OCI-LY1 (cell line): ENCODE results near the gene SNRPD3.
"Not testable (repeated sequence)": the region's sequence is repeated elsewhere in the genome, so short reads cannot be mapped to it uniquely, and the experiment has no call there.

Source experiments
- H2AFZ ChIP-seq: fragments of 200-600 bp; sonication (generic), shearing (Covaris generic); 2 replicates; pipeline ENCODE4 v1.6.0; 2014; ENCODE audit warnings: antibody characterized with exemption, mild to moderate bottlenecking, low read length
- H3F3A ChIP-seq: fragments of 200-600 bp; sonication (generic), shearing (Covaris generic); 2 replicates; pipeline ENCODE4 v1.6.0; 2014; ENCODE audit warnings: mild to moderate bottlenecking, antibody characterized with exemption, low read length, moderate library complexity; ENCODE audit not compliant: insufficient read depth
- H3K27ac ChIP-seq: fragments of 200-600 bp; sonication (generic); 2 replicates; pipeline ENCODE4 v1.5.1; 2014; ENCODE audit warnings: low read length, mixed run types, mild to moderate bottlenecking, low read depth; ENCODE audit not compliant: poor library complexity, severe bottlenecking
- H3K27me3 ChIP-seq: fragments of 200-600 bp; sonication (generic); 2 replicates; pipeline ENCODE4 v1.6.0; 2014; ENCODE audit warnings: antibody characterized with exemption, mild to moderate bottlenecking, low read length, moderate library complexity; ENCODE audit not compliant: insufficient read depth
- H3K36me3 ChIP-seq: fragments of 200-600 bp; sonication (generic); 2 replicates; pipeline ENCODE4 v1.6.1; 2014; ENCODE audit warnings: mild to moderate bottlenecking, antibody characterized with exemption, low read length, moderate library complexity, mixed read lengths; ENCODE audit not compliant: insufficient read depth
- H3K4me1 ChIP-seq: fragments of 200-600 bp; sonication (generic); 2 replicates; pipeline ENCODE4 v1.5.1; 2014; ENCODE audit warnings: mild to moderate bottlenecking, low read length, moderate library complexity; ENCODE audit not compliant: insufficient read depth, severe bottlenecking
- H3K4me2 ChIP-seq: fragments of 200-600 bp; sonication (generic), shearing (Covaris generic); 2 replicates; pipeline ENCODE4 v1.6.1; 2014; ENCODE audit warnings: low read length
- H3K4me3 ChIP-seq: fragments of 200-600 bp; sonication (generic); 2 replicates; pipeline ENCODE4 v1.5.1; 2014; ENCODE audit warnings: low read length, low read depth, mild to moderate bottlenecking, mixed read lengths; ENCODE audit not compliant: poor library complexity, severe bottlenecking
- H3K79me2 ChIP-seq: fragments of 200-600 bp; shearing (Covaris generic); 2 replicates; pipeline ENCODE4 v1.6.1; 2016; ENCODE audit warnings: mixed run types, low read length, mixed read lengths; ENCODE audit not compliant: insufficient read depth
- H3K9ac ChIP-seq: fragments of 200-600 bp; sonication (generic), shearing (Covaris generic); 2 replicates; pipeline ENCODE4 v1.6.1; 2014; ENCODE audit warnings: mild to moderate bottlenecking, low read length, mixed read lengths
- H3K9me2 ChIP-seq: fragments of 200-600 bp; sonication (generic), shearing (Covaris generic); 2 replicates; pipeline ENCODE4 v1.6.1; 2014; ENCODE audit warnings: low read depth, mild to moderate bottlenecking, low read length, mixed read lengths
- H3K9me3 ChIP-seq: fragments of 200-600 bp; shearing (Covaris generic); 2 replicates; pipeline ENCODE4 v1.6.1; 2014; ENCODE audit warnings: low read length, mixed read lengths
- H4K20me1 ChIP-seq: fragments of 200-600 bp; sonication (generic), shearing (Covaris generic); 2 replicates; pipeline ENCODE4 v1.6.0; 2016; ENCODE audit warnings: mild to moderate bottlenecking, low read length; ENCODE audit not compliant: insufficient read depth
- CTCF ChIP-seq: fragments of 200-600 bp; sonication (generic), shearing (Covaris generic); IDR thresholded peaks from 2 replicates; pipeline ENCODE4 v1.5.1; 2017; ENCODE audit warnings: mild to moderate bottlenecking, antibody characterized with exemption, low read length, moderate library complexity, mixed read lengths
- EZH2 ChIP-seq: fragments of 200-600 bp; sonication (generic), shearing (Covaris generic); IDR thresholded peaks from 2 replicates; pipeline ENCODE4 v1.8.0; 2017; ENCODE audit warnings: borderline replicate concordance, mixed run types, mild to moderate bottlenecking, antibody characterized with exemption, low read length, moderate library complexity, mixed read lengths

SNRPD3 gene

GRCh38 chr22:24601217-24602104 lies 45.7 kb downstream of the SNRPD3 start:
- no peaks in the 10 kb centered on the region for H4K20me1 ChIP-seq
- H2AFZ ChIP-seq, result no peak overlapping the region
- H3F3A ChIP-seq, result no peaks in the 10 kb centered on the region
- no peak overlapping the region for H3K9ac ChIP-seq
- H3K36me3 ChIP-seq, result no peaks in the 10 kb centered on the region
- no peaks in the 10 kb centered on the region for H3K79me2 ChIP-seq
- H3K9me2 ChIP-seq, result no peaks in the 10 kb centered on the region
- no peaks in the 10 kb centered on the region for H3K9me3 ChIP-seq
- no peaks in the 10 kb centered on the region for H3K27me3 ChIP-seq
- TF ChIP-seq EZH2, result no peak
- no peak for TF ChIP-seq CTCF
- no peak overlapping the region for H3K4me3 ChIP-seq
- H3K4me1 ChIP-seq, result peaks cover 4% of the 10 kb centered on the region
- no peak overlapping the region for H3K27ac ChIP-seq
- no peak overlapping the region for H3K4me2 ChIP-seq

GRCh38 chr22:24602105-24602749 lies 46.4 kb downstream of the SNRPD3 start:
- H3K79me2 ChIP-seq, H3K4me1 ChIP-seq, H3F3A ChIP-seq, H3K27ac ChIP-seq, H3K27me3 ChIP-seq, H3K4me2 ChIP-seq, H3K9ac ChIP-seq, H3K4me3 ChIP-seq, H3K9me3 ChIP-seq, H2AFZ ChIP-seq, H3K36me3 ChIP-seq, H3K9me2 ChIP-seq, H4K20me1 ChIP-seq: not testable (repeated sequence)

GRCh38 chr22:24602847-24603769 lies 47.3 kb downstream of the SNRPD3 start, which contains the start of gene GGT1:
Gene GGT1, plus strand, starts transcription at chr22:24603193. Its CDS starts 7,889 bp downstream, at chr22:24611082.
- not testable (repeated sequence) for H3K36me3 ChIP-seq, H3K9me3 ChIP-seq, H3K9me2 ChIP-seq, H3K4me2 ChIP-seq, H3K27me3 ChIP-seq, H3K4me3 ChIP-seq, H3F3A ChIP-seq, H3K4me1 ChIP-seq, H3K9ac ChIP-seq, H3K79me2 ChIP-seq, H3K27ac ChIP-seq, H4K20me1 ChIP-seq, H2AFZ ChIP-seq
